Sigmoid colon (tissue), 7 donors: ENCODE results near the gene DCAF12L2. TPM values are rescaled to one million over a fixed set of nuclear protein-coding genes. Genes with fewer than 3 reads are reported as not detected.

Experiments
- DNase-seq: peaks from one replicate; pipeline ENCODE4 v3.0.0-alpha.2; 2019
- H3K27ac ChIP-seq, 4 donors: fragments of 200-600 bp; sonication (generic); one replicate each; pipeline ENCODE4 v1.5.1; 2016 to 2019; ENCODE audit warnings: mild to moderate bottlenecking in 1 of 4
- H3K27me3 ChIP-seq, 3 donors: fragments of 200-600 bp; sonication (generic); one replicate each; pipeline ENCODE4 v1.5.1; 2019; ENCODE audit warnings: mild to moderate bottlenecking in 1 of 3
- H3K36me3 ChIP-seq, 4 donors: fragments of 200-600 bp; sonication (generic); one replicate each; pipeline ENCODE4 v1.5.1; 2016 to 2019
- H3K4me1 ChIP-seq, 4 donors: fragments of 200-600 bp; sonication (generic); one replicate each; pipeline ENCODE4 v1.5.1; 2017 to 2019
- H3K4me3 ChIP-seq, 4 donors: fragments of 200-600 bp; sonication (generic); one replicate each; pipeline ENCODE4 v1.5.1; 2017 to 2019; ENCODE audit warnings: mild to moderate bottlenecking in 2 of 4, moderate library complexity in 1 of 4
- H3K9me3 ChIP-seq, 4 donors: fragments of 200-600 bp in 3 of 4; sonication (generic) in 3 of 4; one replicate each; pipeline versions ENCODE4 v1.5.1 to v1.6.1; 2013 to 2019
- CTCF ChIP-seq, 4 experiments: fragments of 450-650 bp in 3 of 4; fragments of 200-600 bp in 1 of 4; IDR thresholded peaks; one replicate each; pipeline ENCODE4 v1.5.1; 2016 to 2019; ENCODE audit warnings: antibody characterized with exemption in 4 of 4, mild to moderate bottlenecking in 3 of 4, moderate library complexity in 2 of 4
- EP300 ChIP-seq, 4 donors: sonication (generic); formaldehyde crosslinking; IDR thresholded peaks; one replicate each; pipeline ENCODE4 v1.6.1; 2017; ENCODE audit warnings: antibody characterized with exemption in 4 of 4
- POLR2A ChIP-seq, 2 donors: fragments of 450-650 bp; IDR thresholded peaks; one replicate each; pipeline ENCODE4 v1.6.1; 2016; ENCODE audit warnings: antibody characterized with exemption in 2 of 2, mild to moderate bottlenecking in 2 of 2, moderate library complexity in 2 of 2
- POLR2AphosphoS5 ChIP-seq, 4 donors: sonication (generic); formaldehyde crosslinking; IDR thresholded peaks; one replicate each; pipeline ENCODE4 v1.6.1; 2017; ENCODE audit warnings: antibody characterized with exemption in 4 of 4
- WGBS, 2 donors: extraction: QIAGEN DNeasy Blood & Tissue Kit; methylation state at CpG; one replicate each; pipeline ENCODE4 v1.1.7; 2013; 5-methylcytosine and 5-hydroxymethylcytosine counted together
- intact Hi-C: fragments of 100-400 bp; cut with DNase I; formaldehyde crosslinking; loops from one replicate; pipeline ENCODE4 v1.15.1; 2023
- polyA plus RNA-seq, 3 donors: library from polyadenylated mRNA; stranded (reverse); fragments of 200-250 nt; gene quantifications; one replicate each; pipeline ENCODE4 v1.2.3, GENCODE V29; 2013
- total RNA-seq, 4 donors: library from RNA; depleted of rRNA; stranded (reverse); fragments of >200 nt; gene quantifications; one replicate each; pipeline ENCODE4 v1.1.0, GENCODE V29; 2016
- donor health status: healthy with polysubstance abuse.
- donor health status: Bipolar disorder and iron deficiency.
- donor health status: healthy.

DCAF12L2 gene
- total and polyA plus RNA-seq, 7 donors = 0.13 to 1.4 (median 0.63) TPM; not detected in 1

GRCh38 chrX:126164689-126165400 lies 1.2 kb downstream of the DCAF12L2 start:
- Histone ChIP-seq H3K4me3 (no peak overlapping the region), H3K27ac (no peak overlapping the region), H3K9me3 (no peaks in the 10 kb centered on the region), H3K27me3 (no peaks in the 10 kb centered on the region), H3K4me1 (no peaks in the 10 kb centered on the region), H3K36me3 (no peaks in the 10 kb centered on the region)
- 96 to 97% methylated on average over 37 of the region's 37 CpGs for whole genome bisulfite sequencing, 2 donors
- no peak for TF ChIP-seq EP300 (IDR thresholded peaks at IDR 0.05)
- TF ChIP-seq CTCF (IDR thresholded peaks at IDR 0.05) = no peak
- no peak for TF ChIP-seq POLR2A (IDR thresholded peaks at IDR 0.05)
- no peak for TF ChIP-seq POLR2AphosphoS5 (IDR thresholded peaks at IDR 0.05)
- no peak for DNase-seq
- intact Hi-C loops = no loop called here

DNA sequence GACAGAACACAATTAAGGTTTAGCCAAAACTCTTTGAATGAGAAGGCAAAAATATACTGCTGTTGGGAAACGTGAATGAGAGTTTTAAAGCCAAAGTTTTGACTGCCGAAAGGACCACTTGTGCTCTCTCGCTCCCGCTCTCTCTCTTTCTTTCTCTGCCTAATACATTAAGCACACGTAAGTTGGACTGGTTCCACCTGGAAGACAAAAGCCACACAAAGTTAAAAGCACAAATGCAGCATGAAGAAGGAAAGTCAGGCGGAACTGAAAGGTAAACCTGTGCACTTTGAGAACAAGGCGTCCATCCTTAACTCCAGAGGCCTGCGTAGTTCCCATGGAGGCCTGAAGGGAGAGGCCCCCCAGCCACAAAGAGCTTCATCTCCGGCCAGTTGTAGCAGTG lies 1.9 kb downstream of the DCAF12L2 start:
- H3K27me3 ChIP-seq = no peaks in the 10 kb centered on the region
- no peak overlapping the region for H3K4me3 ChIP-seq
- 92 to 94% methylated on average over 9 of the region's 9 CpGs for WGBS, 2 donors
- no peak for DNase-seq
- H3K36me3 ChIP-seq = no peaks in the 10 kb centered on the region
- no peak for TF ChIP-seq CTCF (IDR thresholded peaks at IDR 0.05)
- TF ChIP-seq EP300 (IDR thresholded peaks at IDR 0.05) = no peak
- no peak for TF ChIP-seq POLR2AphosphoS5 (IDR thresholded peaks at IDR 0.05)
- no peak for TF ChIP-seq POLR2A (IDR thresholded peaks at IDR 0.05)
- H3K9me3 ChIP-seq = no peaks in the 10 kb centered on the region
- H3K27ac ChIP-seq = no peak overlapping the region
- intact Hi-C loops = no loop called here
- no peaks in the 10 kb centered on the region for H3K4me1 ChIP-seq

GRCh38 chrX:126141014-126141413 lies 25.1 kb downstream of the DCAF12L2 start:
- Histone ChIP-seq H3K4me3 (no peak overlapping the region), H3K27ac (no peak overlapping the region), H3K27me3 (no peaks in the 10 kb centered on the region), H3K9me3 (no peaks in the 10 kb centered on the region), H3K4me1 (no peaks in the 10 kb centered on the region), H3K36me3 (no peaks in the 10 kb centered on the region)
- DNase-seq = no peak
- WGBS, 2 donors = 40 to 71% methylated on average over 2 of the region's 2 CpGs
- no peak for TF ChIP-seq EP300 (IDR thresholded peaks at IDR 0.05)
- no peak for TF ChIP-seq POLR2A (IDR thresholded peaks at IDR 0.05)
- no peak for TF ChIP-seq CTCF (IDR thresholded peaks at IDR 0.05)
- TF ChIP-seq POLR2AphosphoS5 (IDR thresholded peaks at IDR 0.05) = no peak
- intact Hi-C loops = no loop called here

DNA sequence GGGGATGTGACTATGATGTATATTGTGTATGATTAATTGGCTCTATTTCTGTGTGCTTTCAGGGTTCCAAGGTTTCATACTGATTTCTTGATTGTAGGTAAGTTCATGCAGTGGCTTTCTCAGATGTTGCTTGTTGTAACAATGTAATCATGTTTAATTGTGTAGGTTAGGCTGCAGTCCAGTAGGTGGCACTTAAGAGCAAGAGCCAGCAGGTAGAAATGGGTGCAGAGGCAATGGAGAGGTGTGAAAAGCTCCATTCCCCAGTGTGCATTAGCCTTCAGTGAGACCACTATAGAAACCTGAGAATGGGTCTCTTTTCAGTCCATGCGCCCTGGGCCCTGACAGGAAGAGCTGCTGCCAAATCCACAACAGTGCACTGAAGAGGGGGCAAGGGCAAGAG lies 28.2 kb downstream of the DCAF12L2 start:
- H3K9me3 ChIP-seq = no peaks in the 10 kb centered on the region
- H3K4me3 ChIP-seq = no peak overlapping the region
- no peaks in the 10 kb centered on the region for H3K4me1 ChIP-seq
- no peaks in the 10 kb centered on the region for H3K27me3 ChIP-seq
- intact Hi-C loops = no loop called here
- H3K36me3 ChIP-seq = no peaks in the 10 kb centered on the region
- WGBS, 2 donors = 94 to 100% methylated on average over 1 of the region's 1 CpG
- TF ChIP-seq CTCF (IDR thresholded peaks at IDR 0.05) (no peak), POLR2AphosphoS5 (IDR thresholded peaks at IDR 0.05) (no peak)
- no peak for DNase-seq
- H3K27ac ChIP-seq = no peak overlapping the region

GRCh38 chrX:126124721-126125120 lies 41.4 kb downstream of the DCAF12L2 start:
- no peak for DNase-seq
- H3K27ac ChIP-seq = no peak overlapping the region
- intact Hi-C loops = no loop called here
- no peaks in the 10 kb centered on the region for H3K9me3 ChIP-seq
- H3K27me3 ChIP-seq = no peaks in the 10 kb centered on the region
- H3K36me3 ChIP-seq = no peaks in the 10 kb centered on the region
- H3K4me3 ChIP-seq = no peak overlapping the region
- H3K4me1 ChIP-seq = no peaks in the 10 kb centered on the region
- TF ChIP-seq EP300 (IDR thresholded peaks at IDR 0.05) = no peak
- TF ChIP-seq POLR2AphosphoS5 (IDR thresholded peaks at IDR 0.05) = no peak
- 69 to 71% methylated on average over 2 of the region's 2 CpGs for WGBS, 2 donors
